GM12878 (cell line): ENCODE data around the gene PDPK1. TPM values are rescaled to one million over a fixed set of nuclear protein-coding genes. Genes with fewer than 3 reads are reported as not detected.

Experiments
- BHLHE40 ChIP-seq, 2 experiments: fragments of 450-650 bp in 1 of 2; IDR thresholded peaks; 2 replicates each; pipeline ENCODE4 v1.6.1; 2011 to 2017; ENCODE audit warnings: low read depth in 2 of 2, borderline replicate concordance in 1 of 2, improper control_type of control experiment in 1 of 2, low read length in 1 of 2, mild to moderate bottlenecking in 1 of 2
- EZH2 ChIP-seq: IDR thresholded peaks from 2 replicates; pipeline ENCODE4 v1.6.1; 2012; ENCODE audit warnings: low read depth, mild to moderate bottlenecking, control low read depth, inconsistent platforms, low read length, borderline replicate concordance; ENCODE audit not compliant: control insufficient read depth
- MLLT1 ChIP-seq: fragments of 450-650 bp; IDR thresholded peaks from 2 replicates; pipeline ENCODE4 v1.6.1; 2016; ENCODE audit warnings: mild to moderate bottlenecking
- NFYA ChIP-seq: IDR thresholded peaks from 2 replicates; pipeline ENCODE4 v1.6.1; 2011; ENCODE audit warnings: low read depth, mild to moderate bottlenecking, low read length, improper control_type of control experiment, borderline replicate concordance
- NR2C2 ChIP-seq: IDR thresholded peaks from 2 replicates; pipeline ENCODE4 v1.6.1; 2011; ENCODE audit warnings: borderline replicate concordance, low read depth; ENCODE audit not compliant: control insufficient read depth, insufficient read length
- POU2F2 ChIP-seq: IDR thresholded peaks from 3 replicates; pipeline ENCODE4 v1.6.1; 2011; ENCODE audit warnings: low read depth, mild to moderate bottlenecking, low read length, borderline replicate concordance
- RAD21 ChIP-seq: IDR thresholded peaks from 2 replicates; pipeline ENCODE4 v1.6.1; 2011; ENCODE audit warnings: mild to moderate bottlenecking, low read depth, low read length, moderate library complexity; ENCODE audit not compliant: insufficient read depth
- polyA plus RNA-seq, 11 experiments: library from polyadenylated mRNA; depleted of rRNA in 4 of 11; unstranded in 6 of 11; stranded (reverse) in 5 of 11; fragments of >200 nt; fragmentation: Nextera tagmentation in 4 of 11; fragmentation: Illumina TruSeq in 1 of 11; extraction: Ambion mirVana in 4 of 11; extraction: Trizol in 1 of 11; gene quantifications; 1 replicate in 1 of 11; 2 replicates in 10 of 11; pipeline versions ENCODE4 v1.2.1 to v1.2.3, GENCODE V29; 2011 to 2016; ENCODE audit warnings: inconsistent platforms in 2 of 11, missing spikeins in 2 of 11, low read depth in 1 of 11
- total RNA-seq, 4 experiments: library from RNA; depleted of rRNA in 3 of 4; stranded (reverse); fragments of >200 nt in 3 of 4; fragmentation: Illumina TruSeq in 1 of 4; extraction: Trizol in 1 of 4; gene quantifications; 2 replicates each; pipeline versions ENCODE4 v1.2.1 to v1.2.3, GENCODE V29; 2013 to 2021
- TF ChIP-seq, protein P1 (sequence below): IDR thresholded peaks from 2 replicates; pipeline ENCODE4 v1.6.1; 2012; ENCODE audit warnings: low read depth, low read length, improper control_type of control experiment
- TF ChIP-seq, protein P2 (sequence below): fragments of 450-650 bp; IDR thresholded peaks from 2 replicates; pipeline ENCODE4 v1.6.1; 2016; ENCODE audit warnings: mild to moderate bottlenecking
- TF ChIP-seq, protein P3 (sequence below): IDR thresholded peaks from 2 replicates; pipeline ENCODE4 v1.6.1; 2011; ENCODE audit warnings: mild to moderate bottlenecking, low read depth, low read length, moderate library complexity; ENCODE audit not compliant: insufficient replicate concordance
- TF ChIP-seq, protein P4 (sequence below): fragments of 450-650 bp; conservative IDR thresholded peaks from 2 replicates; pipeline ENCODE4 v1.6.1; 2017; ENCODE audit warnings: mild to moderate bottlenecking, moderate library complexity
- TF ChIP-seq, protein P5 (sequence below): fragments of 450-650 bp; IDR thresholded peaks from 2 replicates; pipeline ENCODE4 v1.6.1; 2017; ENCODE audit warnings: mild to moderate bottlenecking, moderate library complexity
- TF ChIP-seq, protein P6 (sequence below): IDR thresholded peaks from 2 replicates; pipeline ENCODE4 v1.6.1; 2012; ENCODE audit warnings: low read length, inconsistent platforms

PDPK1 gene
- total and polyA plus RNA-seq, 10 of the 15 experiments (the other 5 are each of a cell fraction or from before 2014, with no cell fraction given): 3.9 to 41.3 (median 25.5) TPM

GRCh38 chr16:2603165-2604015, 65.6 kb downstream of the PDPK1 start (continued):
- TF ChIP-seq MLLT1: peak; percentile 86
- TF ChIP-seq, protein P1, sequence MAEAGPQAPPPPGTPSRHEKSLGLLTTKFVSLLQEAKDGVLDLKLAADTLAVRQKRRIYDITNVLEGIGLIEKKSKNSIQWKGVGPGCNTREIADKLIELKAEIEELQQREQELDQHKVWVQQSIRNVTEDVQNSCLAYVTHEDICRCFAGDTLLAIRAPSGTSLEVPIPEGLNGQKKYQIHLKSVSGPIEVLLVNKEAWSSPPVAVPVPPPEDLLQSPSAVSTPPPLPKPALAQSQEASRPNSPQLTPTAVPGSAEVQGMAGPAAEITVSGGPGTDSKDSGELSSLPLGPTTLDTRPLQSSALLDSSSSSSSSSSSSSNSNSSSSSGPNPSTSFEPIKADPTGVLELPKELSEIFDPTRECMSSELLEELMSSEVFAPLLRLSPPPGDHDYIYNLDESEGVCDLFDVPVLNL: peak; percentile 58; the same call in 1 of the 2 replicates
- TF ChIP-seq POU2F2: peak; percentile 89
- TF ChIP-seq, protein P2, sequence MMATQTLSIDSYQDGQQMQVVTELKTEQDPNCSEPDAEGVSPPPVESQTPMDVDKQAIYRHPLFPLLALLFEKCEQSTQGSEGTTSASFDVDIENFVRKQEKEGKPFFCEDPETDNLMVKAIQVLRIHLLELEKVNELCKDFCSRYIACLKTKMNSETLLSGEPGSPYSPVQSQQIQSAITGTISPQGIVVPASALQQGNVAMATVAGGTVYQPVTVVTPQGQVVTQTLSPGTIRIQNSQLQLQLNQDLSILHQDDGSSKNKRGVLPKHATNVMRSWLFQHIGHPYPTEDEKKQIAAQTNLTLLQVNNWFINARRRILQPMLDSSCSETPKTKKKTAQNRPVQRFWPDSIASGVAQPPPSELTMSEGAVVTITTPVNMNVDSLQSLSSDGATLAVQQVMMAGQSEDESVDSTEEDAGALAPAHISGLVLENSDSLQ: peak; percentile 83
- TF ChIP-seq, protein P3, sequence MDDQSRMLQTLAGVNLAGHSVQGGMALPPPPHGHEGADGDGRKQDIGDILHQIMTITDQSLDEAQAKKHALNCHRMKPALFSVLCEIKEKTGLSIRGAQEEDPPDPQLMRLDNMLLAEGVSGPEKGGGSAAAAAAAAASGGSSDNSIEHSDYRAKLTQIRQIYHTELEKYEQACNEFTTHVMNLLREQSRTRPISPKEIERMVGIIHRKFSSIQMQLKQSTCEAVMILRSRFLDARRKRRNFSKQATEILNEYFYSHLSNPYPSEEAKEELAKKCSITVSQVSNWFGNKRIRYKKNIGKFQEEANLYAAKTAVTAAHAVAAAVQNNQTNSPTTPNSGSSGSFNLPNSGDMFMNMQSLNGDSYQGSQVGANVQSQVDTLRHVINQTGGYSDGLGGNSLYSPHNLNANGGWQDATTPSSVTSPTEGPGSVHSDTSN: no peak
- no peak for TF ChIP-seq NFYA
- TF ChIP-seq BHLHE40 (IDR thresholded peaks at IDR 0.05; ENCODE audit: borderline replicate concordance in 1 of 2, low read depth in 2 of 2, low read length in 1 of 2): peak; percentile 68 to 75; a peak in 3 of 4 replicates
- TF ChIP-seq, protein P4, sequence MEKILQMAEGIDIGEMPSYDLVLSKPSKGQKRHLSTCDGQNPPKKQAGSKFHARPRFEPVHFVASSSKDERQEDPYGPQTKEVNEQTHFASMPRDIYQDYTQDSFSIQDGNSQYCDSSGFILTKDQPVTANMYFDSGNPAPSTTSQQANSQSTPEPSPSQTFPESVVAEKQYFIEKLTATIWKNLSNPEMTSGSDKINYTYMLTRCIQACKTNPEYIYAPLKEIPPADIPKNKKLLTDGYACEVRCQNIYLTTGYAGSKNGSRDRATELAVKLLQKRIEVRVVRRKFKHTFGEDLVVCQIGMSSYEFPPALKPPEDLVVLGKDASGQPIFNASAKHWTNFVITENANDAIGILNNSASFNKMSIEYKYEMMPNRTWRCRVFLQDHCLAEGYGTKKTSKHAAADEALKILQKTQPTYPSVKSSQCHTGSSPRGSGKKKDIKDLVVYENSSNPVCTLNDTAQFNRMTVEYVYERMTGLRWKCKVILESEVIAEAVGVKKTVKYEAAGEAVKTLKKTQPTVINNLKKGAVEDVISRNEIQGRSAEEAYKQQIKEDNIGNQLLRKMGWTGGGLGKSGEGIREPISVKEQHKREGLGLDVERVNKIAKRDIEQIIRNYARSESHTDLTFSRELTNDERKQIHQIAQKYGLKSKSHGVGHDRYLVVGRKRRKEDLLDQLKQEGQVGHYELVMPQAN: peak; percentile 88
- no peak for TF ChIP-seq NR2C2
- TF ChIP-seq RAD21: no peak
- TF ChIP-seq, protein P5, sequence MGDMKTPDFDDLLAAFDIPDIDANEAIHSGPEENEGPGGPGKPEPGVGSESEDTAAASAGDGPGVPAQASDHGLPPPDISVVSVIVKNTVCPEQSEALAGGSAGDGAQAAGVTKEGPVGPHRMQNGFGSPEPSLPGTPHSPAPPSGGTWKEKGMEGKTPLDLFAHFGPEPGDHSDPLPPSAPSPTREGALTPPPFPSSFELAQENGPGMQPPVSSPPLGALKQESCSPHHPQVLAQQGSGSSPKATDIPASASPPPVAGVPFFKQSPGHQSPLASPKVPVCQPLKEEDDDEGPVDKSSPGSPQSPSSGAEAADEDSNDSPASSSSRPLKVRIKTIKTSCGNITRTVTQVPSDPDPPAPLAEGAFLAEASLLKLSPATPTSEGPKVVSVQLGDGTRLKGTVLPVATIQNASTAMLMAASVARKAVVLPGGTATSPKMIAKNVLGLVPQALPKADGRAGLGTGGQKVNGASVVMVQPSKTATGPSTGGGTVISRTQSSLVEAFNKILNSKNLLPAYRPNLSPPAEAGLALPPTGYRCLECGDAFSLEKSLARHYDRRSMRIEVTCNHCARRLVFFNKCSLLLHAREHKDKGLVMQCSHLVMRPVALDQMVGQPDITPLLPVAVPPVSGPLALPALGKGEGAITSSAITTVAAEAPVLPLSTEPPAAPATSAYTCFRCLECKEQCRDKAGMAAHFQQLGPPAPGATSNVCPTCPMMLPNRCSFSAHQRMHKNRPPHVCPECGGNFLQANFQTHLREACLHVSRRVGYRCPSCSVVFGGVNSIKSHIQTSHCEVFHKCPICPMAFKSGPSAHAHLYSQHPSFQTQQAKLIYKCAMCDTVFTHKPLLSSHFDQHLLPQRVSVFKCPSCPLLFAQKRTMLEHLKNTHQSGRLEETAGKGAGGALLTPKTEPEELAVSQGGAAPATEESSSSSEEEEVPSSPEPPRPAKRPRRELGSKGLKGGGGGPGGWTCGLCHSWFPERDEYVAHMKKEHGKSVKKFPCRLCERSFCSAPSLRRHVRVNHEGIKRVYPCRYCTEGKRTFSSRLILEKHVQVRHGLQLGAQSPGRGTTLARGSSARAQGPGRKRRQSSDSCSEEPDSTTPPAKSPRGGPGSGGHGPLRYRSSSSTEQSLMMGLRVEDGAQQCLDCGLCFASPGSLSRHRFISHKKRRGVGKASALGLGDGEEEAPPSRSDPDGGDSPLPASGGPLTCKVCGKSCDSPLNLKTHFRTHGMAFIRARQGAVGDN: peak; percentile 82
- TF ChIP-seq, protein P6, sequence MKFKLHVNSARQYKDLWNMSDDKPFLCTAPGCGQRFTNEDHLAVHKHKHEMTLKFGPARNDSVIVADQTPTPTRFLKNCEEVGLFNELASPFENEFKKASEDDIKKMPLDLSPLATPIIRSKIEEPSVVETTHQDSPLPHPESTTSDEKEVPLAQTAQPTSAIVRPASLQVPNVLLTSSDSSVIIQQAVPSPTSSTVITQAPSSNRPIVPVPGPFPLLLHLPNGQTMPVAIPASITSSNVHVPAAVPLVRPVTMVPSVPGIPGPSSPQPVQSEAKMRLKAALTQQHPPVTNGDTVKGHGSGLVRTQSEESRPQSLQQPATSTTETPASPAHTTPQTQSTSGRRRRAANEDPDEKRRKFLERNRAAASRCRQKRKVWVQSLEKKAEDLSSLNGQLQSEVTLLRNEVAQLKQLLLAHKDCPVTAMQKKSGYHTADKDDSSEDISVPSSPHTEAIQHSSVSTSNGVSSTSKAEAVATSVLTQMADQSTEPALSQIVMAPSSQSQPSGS: peak; percentile 33; the same call in 1 of the 2 replicates
- TF ChIP-seq EZH2: no peak
